Body of pancreas (tissue), 4 donors: ENCODE data around the gene PDZD7. TPM values are rescaled to one million over a fixed set of nuclear protein-coding genes. Genes with fewer than 3 reads are reported as not detected.

Experiments
- ATAC-seq: fragments of 150-250 bp; one replicate; pipeline ENCODE4 v1.9.1; 2016
- DNase-seq, 4 donors: peaks; one replicate each; pipeline ENCODE4 v3.0.0-alpha.2; 2019
- H3K27ac ChIP-seq, 4 donors: fragments of 200-600 bp; sonication (generic); 1 replicate in 3 of 4; 2 replicates in 1 of 4; pipeline versions ENCODE4 v1.5.1 to v1.6.1; 2016 to 2019; ENCODE audit warnings: mild to moderate bottlenecking in 1 of 4, mixed read lengths in 1 of 4, moderate library complexity in 1 of 4
- H3K27me3 ChIP-seq, 2 donors: fragments of 200-600 bp; sonication (generic); one replicate each; pipeline ENCODE4 v1.6.0; 2016; ENCODE audit warnings: mild to moderate bottlenecking in 1 of 2
- H3K36me3 ChIP-seq, 2 donors: fragments of 200-600 bp; sonication (generic); replicated peaks in 1 of 2; 2 replicates each; pipeline ENCODE4 v1.5.1; 2016; ENCODE audit warnings: low read depth in 2 of 2; ENCODE audit not compliant: insufficient read depth in 1 of 2
- H3K4me1 ChIP-seq: fragments of 200-600 bp; sonication (generic); one replicate; pipeline ENCODE4 v1.6.0; 2016
- H3K4me3 ChIP-seq, 2 donors: fragments of 200-600 bp; sonication (generic); 1 replicate in 1 of 2; 2 replicates in 1 of 2; pipeline ENCODE4 v1.5.1; 2016 to 2019
- H3K9me3 ChIP-seq, 3 donors: fragments of 200-600 bp; sonication (generic); 1 replicate in 2 of 3; 2 replicates in 1 of 3; pipeline ENCODE4 v1.5.1; 2016
- CTCF ChIP-seq, 7 experiments: fragments of 450-650 bp in 4 of 7; fragments of 200-600 bp in 3 of 7; sonication (generic) in 3 of 7; IDR thresholded peaks; one replicate each; pipeline ENCODE4 v1.5.1; 2016 to 2019; ENCODE audit warnings: antibody characterized with exemption in 7 of 7
- POLR2A ChIP-seq, 3 donors: fragments of 450-650 bp; IDR thresholded peaks; one replicate each; pipeline ENCODE4 v1.6.1; 2016; ENCODE audit warnings: antibody characterized with exemption in 3 of 3, mild to moderate bottlenecking in 2 of 3
- WGBS, 2 donors: methylation state at CpG; one replicate each; pipeline ENCODE4 v1.1.5; 2017; 5-methylcytosine and 5-hydroxymethylcytosine counted together
- intact Hi-C: fragments of 100-400 bp; cut with DNase I; formaldehyde crosslinking; loops from one replicate; pipeline ENCODE4 v1.15.1; 2023
- total RNA-seq, 2 donors: library from RNA; depleted of rRNA; stranded (reverse); fragments of >200 nt; gene quantifications; one replicate each; pipeline ENCODE4 v1.1.0, GENCODE V29; 2016

Gene PDZD7
- total RNA-seq, 2 donors from 2014 or later = 0.52 to 0.66 TPM

DNA sequence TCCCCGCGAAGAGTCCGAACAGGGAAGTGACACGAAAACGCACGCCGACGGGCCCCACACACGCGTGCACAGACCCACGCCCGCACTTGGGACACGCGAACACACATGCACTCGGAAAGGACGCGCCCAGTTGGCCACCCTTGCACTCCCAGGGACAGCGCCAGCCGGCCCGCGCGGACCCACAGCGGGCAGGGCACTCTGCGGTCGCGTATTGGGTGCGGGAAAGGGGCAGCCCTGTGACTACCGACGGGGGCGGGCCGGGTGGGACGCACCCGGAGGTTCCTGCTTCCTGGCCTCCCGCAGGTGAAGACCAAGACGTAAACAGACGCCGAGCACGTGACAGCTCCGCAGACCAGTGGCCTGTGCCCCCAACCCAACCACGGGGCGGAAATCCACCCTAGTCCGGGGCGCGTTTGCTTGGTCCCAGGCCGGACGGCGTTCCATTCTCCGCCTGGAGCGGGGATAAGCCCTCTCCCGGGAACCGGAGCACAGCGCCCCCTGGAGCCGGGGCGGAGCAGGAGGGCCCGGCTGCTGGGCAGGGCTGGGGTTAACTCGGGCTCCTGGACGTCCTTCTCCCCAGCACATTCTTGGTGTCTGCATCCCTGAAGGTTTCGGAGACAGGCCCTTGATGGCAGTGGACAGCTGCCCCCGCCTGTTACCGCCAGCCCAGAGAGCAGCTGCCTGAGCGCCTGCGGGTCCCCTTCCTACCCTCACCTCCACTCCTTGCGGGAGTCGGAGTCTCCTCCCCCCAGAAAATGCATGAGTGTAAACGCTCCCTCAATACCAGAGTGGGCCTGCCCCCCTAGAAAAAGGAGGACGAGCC, 33.4 kb downstream of the PDZD7 start:
- DNase-seq = peak; percentile 78 to 84 (median 82)
- peak overlapping the region; percentile 32 to 61 for H3K4me3 ChIP-seq
- TF ChIP-seq CTCF (IDR thresholded peaks at IDR 0.05) (peak; percentile 85 to 95 (median 90)), POLR2A (IDR thresholded peaks at IDR 0.05) (peak; percentile 36 to 64 (median 56))
- WGBS, 2 donors = 0% methylated on average over 4 to 66 of the region's 66 CpGs
- H3K36me3 ChIP-seq = peaks cover 0 to 2% of the 10 kb centered on the region in 2 donors
- intact Hi-C loops = no loop called here
- no peaks in the 10 kb centered on the region for H3K27me3 ChIP-seq
- peaks cover 49% of the 10 kb centered on the region for H3K4me1 ChIP-seq
- no peaks in the 10 kb centered on the region for H3K9me3 ChIP-seq
- peak; percentile 61 for ATAC-seq
- peak overlapping the region; percentile 87 to 98 (median 97) for H3K27ac ChIP-seq

DNA sequence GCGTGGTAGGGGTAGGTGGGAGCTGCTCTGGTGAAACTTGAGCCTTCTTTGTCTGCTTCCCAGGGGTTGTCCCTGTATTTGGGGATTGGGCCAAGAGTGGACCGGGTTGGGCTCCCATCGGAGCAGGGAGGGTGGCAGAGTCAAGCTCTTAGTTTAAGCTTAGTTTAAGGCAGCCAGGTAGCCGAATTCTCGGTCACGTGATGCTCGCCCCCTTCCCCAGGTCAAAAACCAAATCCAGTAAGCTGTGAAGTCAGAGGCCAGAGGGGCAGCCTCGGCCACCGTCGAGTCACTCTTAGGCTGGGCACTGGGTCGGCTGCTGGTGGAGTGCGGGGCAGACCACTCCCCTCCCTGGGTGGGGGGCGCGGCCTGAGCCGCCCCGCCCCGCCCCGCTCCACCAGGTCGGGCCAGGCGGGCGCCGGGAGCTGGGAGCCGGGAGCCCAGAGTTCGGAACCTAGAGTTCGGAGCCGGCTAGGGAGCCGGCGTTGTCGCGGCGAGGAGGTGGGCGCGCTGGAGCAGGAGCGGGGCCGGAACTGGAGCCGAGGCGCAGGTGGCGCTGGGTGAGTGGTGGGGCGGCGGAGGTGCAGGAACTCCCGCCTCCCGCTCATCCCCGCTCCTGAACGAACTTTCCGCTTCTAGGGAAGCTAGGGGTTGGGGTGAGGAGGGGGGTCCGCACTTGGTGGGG, 34.1 kb downstream of the PDZD7 start:
- Histone ChIP-seq H3K9me3 (no peaks in the 10 kb centered on the region), H3K27ac (peak overlapping the region; percentile 87 to 98 (median 97)), H3K4me1 (peaks cover 42% of the 10 kb centered on the region), H3K4me3 (peak overlapping the region; percentile 32 to 61), H3K27me3 (no peaks in the 10 kb centered on the region), H3K36me3 (peaks cover 0 to 2% of the 10 kb centered on the region in 2 donors)
- DNase-seq (peak; percentile 39 to 66 (median 49)), ATAC-seq (peak; percentile 7)
- WGBS, 2 donors = 3 to 8% methylated on average over 16 to 43 of the region's 46 CpGs
- TF ChIP-seq POLR2A (IDR thresholded peaks at IDR 0.05) (no peak), CTCF (IDR thresholded peaks at IDR 0.05) (peak in 3 of 7 experiments; percentile 6 to 28 (median 6))
- intact Hi-C loops = no loop called here

DNA sequence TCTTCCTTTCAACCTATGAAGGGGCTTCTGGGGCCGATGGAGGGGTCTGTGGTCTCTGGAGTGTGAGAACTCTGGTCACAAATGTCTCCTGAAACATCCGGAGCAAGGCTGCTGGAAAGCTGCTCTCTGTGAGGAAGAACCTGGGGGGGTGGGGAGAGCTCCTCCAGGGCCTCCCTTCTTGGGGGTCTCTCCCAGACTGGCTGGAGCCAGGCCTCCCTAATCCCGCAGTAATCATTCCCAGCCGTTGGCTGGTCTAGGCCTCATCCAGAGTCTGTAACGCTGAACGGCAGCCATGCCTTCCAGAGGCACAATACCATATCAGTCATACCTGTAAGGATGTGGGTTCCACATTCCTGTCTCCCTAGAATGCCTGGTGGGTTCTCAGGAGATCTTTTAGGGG, 35.7 kb downstream of the PDZD7 start:
- Histone ChIP-seq H3K27me3 (no peaks in the 10 kb centered on the region), H3K27ac (no peak overlapping the region), H3K9me3 (no peaks in the 10 kb centered on the region), H3K4me1 (peaks cover 27% of the 10 kb centered on the region), H3K4me3 (no peak overlapping the region), H3K36me3 (peaks cover 0 to 9% of the 10 kb centered on the region in 2 donors)
- DNase-seq (no peak), ATAC-seq (no peak)
- no peak for TF ChIP-seq POLR2A (IDR thresholded peaks at IDR 0.05)
- TF ChIP-seq CTCF (IDR thresholded peaks at IDR 0.05) = no peak
- 59 to 71% methylated on average over 4 to 6 of the region's 6 CpGs for WGBS, 2 donors
- intact Hi-C loops = no loop called here

- H3K9me3 ChIP-seq = no peaks in the 10 kb centered on the region
- ATAC-seq = no peak
Observed at GRCh38 chr10:100993986-100994708, 36.8 kb downstream of the PDZD7 start.

More at GRCh38 chr10:100993986-100994708, 36.8 kb downstream of the PDZD7 start:
- no peak overlapping the region for H3K4me3 ChIP-seq
- peak in 1 of 4 donors; percentile 22 for DNase-seq
- H3K27ac ChIP-seq = no peak overlapping the region
- intact Hi-C loops = no loop called here
- peaks cover 0 to 9% of the 10 kb centered on the region in 2 donors for H3K36me3 ChIP-seq
- peaks cover 34% of the 10 kb centered on the region for H3K4me1 ChIP-seq
- TF ChIP-seq CTCF (IDR thresholded peaks at IDR 0.05) = peak; percentile 34 to 79 (median 73)
- TF ChIP-seq POLR2A (IDR thresholded peaks at IDR 0.05) = no peak
- 43 to 49% methylated on average over 10 of the region's 10 CpGs for WGBS, 2 donors
- H3K27me3 ChIP-seq = no peaks in the 10 kb centered on the region
